Small intestine (tissue), 7 donors: Measurements from ENCODE around the gene CD83. TPM values are rescaled to one million over a fixed set of nuclear protein-coding genes. Genes with fewer than 3 reads are reported as not detected.

ENCODE experiments used
- DNase-seq, 2 donors: peaks; one replicate each; pipeline versions ENCODE4 v3.0.0 to v3.0.0-alpha.2; 2013
- FAIRE-seq: peaks from 2 replicates; lab custom pipeline; 2012; peaks lifted over from hg19 to GRCh38; lab: Jason Lieb, UNC
- H3K27ac ChIP-seq, 3 donors: one replicate each; pipeline ENCODE4 v1.5.1; 2013; ENCODE audit warnings: low read length in 2 of 3, mild to moderate bottlenecking in 2 of 3, control low read depth in 1 of 3, inconsistent platforms in 1 of 3, low read depth in 1 of 3, moderate library complexity in 1 of 3
- H3K27me3 ChIP-seq, 3 donors: one replicate each; pipeline ENCODE4 v1.6.1; 2013; ENCODE audit warnings: low read length in 3 of 3, inconsistent platforms in 1 of 3; ENCODE audit not compliant: control insufficient read depth in 3 of 3, insufficient read depth in 3 of 3
- H3K36me3 ChIP-seq, 3 donors: one replicate each; pipeline ENCODE4 v1.6.1; 2013; ENCODE audit warnings: low read length in 3 of 3, inconsistent platforms in 1 of 3, low read depth in 1 of 3, mild to moderate bottlenecking in 1 of 3, moderate library complexity in 1 of 3; ENCODE audit not compliant: control insufficient read depth in 3 of 3, insufficient read depth in 2 of 3
- H3K4me1 ChIP-seq, 3 donors: one replicate each; pipeline ENCODE4 v1.6.1; 2013; ENCODE audit warnings: low read length in 2 of 3, inconsistent platforms in 1 of 3, low read depth in 1 of 3, mild to moderate bottlenecking in 1 of 3, moderate library complexity in 1 of 3; ENCODE audit not compliant: control insufficient read depth in 3 of 3, insufficient read depth in 2 of 3
- H3K4me3 ChIP-seq, 3 donors: one replicate each; pipeline ENCODE4 v1.5.1; 2013; ENCODE audit warnings: low read length in 3 of 3, control low read depth in 1 of 3, inconsistent platforms in 1 of 3, low read depth in 1 of 3, mild to moderate bottlenecking in 1 of 3, moderate library complexity in 1 of 3
- H3K9me3 ChIP-seq, 2 donors: one replicate each; pipeline ENCODE4 v1.6.1; 2013; ENCODE audit warnings: low read depth in 1 of 2, low read length in 1 of 2; ENCODE audit not compliant: control insufficient read depth in 2 of 2, insufficient read depth in 1 of 2
- WGBS, 3 donors: extraction: QIAGEN DNeasy Blood & Tissue Kit; methylation state at CpG; one replicate each; pipeline ENCODE4 v1.1.7; 2013; 5-methylcytosine and 5-hydroxymethylcytosine counted together
- polyA plus RNA-seq, 4 donors: library from polyadenylated mRNA; stranded (reverse) in 3 of 4; unstranded in 1 of 4; fragments of 200-250 nt in 3 of 4; fragments of 120-200 nt in 1 of 4; gene quantifications; one replicate each; pipeline versions ENCODE4 v1.2.1 to v1.2.3, GENCODE V29; 2013
- donor health status: healthy with polysubstance abuse.
- donor health status: control.
- donor health status: control.
- donor health status: Bipolar disorder and iron deficiency.
- donor health status: healthy.

Gene CD83
- polyA plus RNA-seq, 4 donors: 0.45 to 7.7 (median 1.2) TPM

- no peak overlapping the region for H3K27ac ChIP-seq
- H3K27me3 ChIP-seq: no peaks in the 10 kb centered on the region
- H3K4me3 ChIP-seq: no peak overlapping the region
- no peaks in the 10 kb centered on the region for H3K9me3 ChIP-seq
- peaks cover 0 to 11% (median 0%) of the 10 kb centered on the region in 3 donors for H3K4me1 ChIP-seq
- H3K36me3 ChIP-seq: no peaks in the 10 kb centered on the region
- FAIRE-seq (no peak), DNase-seq (no peak)
- WGBS, 3 donors: 78 to 91% (median 86%) methylated on average over 7 of the region's 7 CpGs
Observed at GRCh38 chr6:14142063-14142450, 24.5 kb downstream of the CD83 start.

GRCh38 chr6:14142511-14143223, 25.1 kb downstream of the CD83 start:
- WGBS, 3 donors: 57 to 69% (median 67%) methylated on average over 3 of the region's 3 CpGs
- Histone ChIP-seq H3K36me3 (no peaks in the 10 kb centered on the region), H3K9me3 (no peaks in the 10 kb centered on the region), H3K27ac (no peak overlapping the region), H3K4me1 (peaks cover 0 to 11% (median 0%) of the 10 kb centered on the region in 3 donors), H3K4me3 (no peak overlapping the region), H3K27me3 (no peaks in the 10 kb centered on the region)
- peak in 1 of 2 donors; percentile 27 for DNase-seq
- FAIRE-seq: no peak

- Histone ChIP-seq H3K27ac (no peak overlapping the region), H3K4me1 (peaks cover 0 to 11% (median 0%) of the 10 kb centered on the region in 3 donors), H3K36me3 (no peaks in the 10 kb centered on the region), H3K27me3 (no peaks in the 10 kb centered on the region), H3K4me3 (no peak overlapping the region), H3K9me3 (no peaks in the 10 kb centered on the region)
- DNase-seq: no peak
- WGBS, 3 donors: 81 to 83% (median 82%) methylated on average over 4 of the region's 4 CpGs
- no peak for FAIRE-seq
Observed at GRCh38 chr6:14143305-14143704, 25.7 kb downstream of the CD83 start.

GRCh38 chr6:14144678-14145113, 27.1 kb downstream of the CD83 start:
- Histone ChIP-seq H3K4me3 (no peak overlapping the region), H3K4me1 (peaks cover 0 to 14% (median 0%) of the 10 kb centered on the region in 3 donors), H3K27ac (peak overlapping the region in 1 of 3 donors; percentile 6), H3K27me3 (no peaks in the 10 kb centered on the region), H3K9me3 (no peaks in the 10 kb centered on the region), H3K36me3 (no peaks in the 10 kb centered on the region)
- DNase-seq (peak; percentile 72 to 91), FAIRE-seq (no peak)
- WGBS, 3 donors: 21 to 42% (median 25%) methylated on average over 8 of the region's 8 CpGs

GRCh38 chr6:14146506-14147096, 29.0 kb downstream of the CD83 start:
- Histone ChIP-seq H3K4me1 (peaks cover 0 to 14% (median 0%) of the 10 kb centered on the region in 3 donors), H3K27me3 (no peaks in the 10 kb centered on the region), H3K36me3 (no peaks in the 10 kb centered on the region), H3K9me3 (no peaks in the 10 kb centered on the region), H3K27ac (no peak overlapping the region), H3K4me3 (no peak overlapping the region)
- DNase-seq: no peak
- WGBS, 3 donors: 88 to 92% (median 89%) methylated on average over 10 of the region's 10 CpGs
- no peak for FAIRE-seq

GRCh38 chr6:14147891-14148290, 30.3 kb downstream of the CD83 start:
- Histone ChIP-seq H3K9me3 (no peaks in the 10 kb centered on the region), H3K4me3 (no peak overlapping the region), H3K27me3 (no peaks in the 10 kb centered on the region), H3K4me1 (peaks cover 0 to 11% (median 0%) of the 10 kb centered on the region in 3 donors), H3K36me3 (no peaks in the 10 kb centered on the region), H3K27ac (no peak overlapping the region)
- no peak for FAIRE-seq
- no peak for DNase-seq
- 87 to 95% (median 88%) methylated on average over 7 of the region's 7 CpGs for WGBS, 3 donors

GRCh38 chr6:14148471-14148870, 30.9 kb downstream of the CD83 start:
- no peak overlapping the region for H3K27ac ChIP-seq
- DNase-seq (no peak), FAIRE-seq (no peak)
- no peaks in the 10 kb centered on the region for H3K9me3 ChIP-seq
- H3K4me3 ChIP-seq: no peak overlapping the region
- no peaks in the 10 kb centered on the region for H3K36me3 ChIP-seq
- no peaks in the 10 kb centered on the region for H3K27me3 ChIP-seq
- peaks cover 0 to 11% (median 0%) of the 10 kb centered on the region in 3 donors for H3K4me1 ChIP-seq
- 84 to 93% (median 85%) methylated on average over 5 of the region's 5 CpGs for WGBS, 3 donors

GRCh38 chr6:14149053-14149738, 31.6 kb downstream of the CD83 start:
- Histone ChIP-seq H3K36me3 (no peaks in the 10 kb centered on the region), H3K4me1 (peaks cover 0 to 11% (median 0%) of the 10 kb centered on the region in 3 donors), H3K4me3 (no peak overlapping the region), H3K9me3 (no peaks in the 10 kb centered on the region), H3K27me3 (no peaks in the 10 kb centered on the region), H3K27ac (no peak overlapping the region)
- DNase-seq (peak; percentile 25 to 40), FAIRE-seq (no peak)
- WGBS, 3 donors: 28 to 56% (median 35%) methylated on average over 6 of the region's 6 CpGs
